K562 (cell line): ENCODE results near the gene STX11. TPM values are rescaled to one million over a fixed set of nuclear protein-coding genes. Genes with fewer than 3 reads are reported as not detected.

Source experiments
- ARID2 ChIP-seq: fragments of 450-650 bp; IDR thresholded peaks from 2 replicates; pipeline ENCODE4 v1.6.1; 2017; ENCODE audit warnings: antibody characterized with exemption, mild to moderate bottlenecking
- NFATC3 ChIP-seq: fragments of 450-650 bp; IDR thresholded peaks from 2 replicates; pipeline ENCODE4 v1.6.1; 2017; ENCODE audit warnings: mild to moderate bottlenecking
- NR2C2 ChIP-seq, 2 experiments: fragments of 200-800 bp in 1 of 2; sonication (Bioruptor generic) in 1 of 2; sonication (generic) in 1 of 2; formaldehyde crosslinking in 1 of 2; IDR thresholded peaks; 2 replicates each; pipeline versions ENCODE4 v1.6.1 to v1.8.0; 2016 to 2022; ENCODE audit warnings: mild to moderate bottlenecking in 1 of 2, missing compliant biosample characterization in 1 of 2, missing genetic modification characterization in 1 of 2, missing genetic modification reagents in 1 of 2
- SP1 ChIP-seq: sonication (generic); formaldehyde crosslinking; IDR thresholded peaks from 2 replicates; pipeline ENCODE4 v1.8.1; 2022; ENCODE audit warnings: mild to moderate bottlenecking, missing genetic modification reagents
- TAF1 ChIP-seq: IDR thresholded peaks from 2 replicates; pipeline ENCODE4 v1.6.1; 2011; ENCODE audit warnings: mild to moderate bottlenecking, low read length, moderate library complexity; ENCODE audit not compliant: insufficient read depth, control insufficient read depth, severe bottlenecking; ENCODE audit errors: extremely low read depth
- U2AF2 ChIP-seq: fragments of 200-400 bp; formaldehyde crosslinking; optimal IDR thresholded peaks from 2 replicates; pipeline ENCODE3; 2017; ENCODE audit warnings: low read depth, mild to moderate bottlenecking, low read length
- ZBTB8A ChIP-seq: fragments of 450-650 bp; IDR thresholded peaks from 2 replicates; pipeline ENCODE4 v1.6.1; 2018; ENCODE audit warnings: mild to moderate bottlenecking, moderate library complexity; ENCODE audit not compliant: partially characterized antibody
- ZNF140 ChIP-seq: fragments of 250-450 bp; sonication (Bioruptor Pico); IDR thresholded peaks from 2 replicates; pipeline ENCODE4 v1.8.0; 2021; ENCODE audit warnings: moderate library complexity, mild to moderate bottlenecking, inconsistent platforms
- ZNF23 ChIP-seq: fragments of 250-450 bp; sonication (Bioruptor Pico); IDR thresholded peaks from 2 replicates; pipeline ENCODE4 v1.4.0; 2020; ENCODE audit warnings: mild to moderate bottlenecking
- polyA plus RNA-seq, 8 experiments: library from polyadenylated mRNA; depleted of rRNA in 4 of 8; stranded (reverse) in 5 of 8; unstranded in 3 of 8; fragments of >200 nt; fragmentation: Nextera tagmentation in 2 of 8; fragmentation: Illumina TruSeq in 1 of 8; extraction: Ambion mirVana in 2 of 8; extraction: Trizol in 1 of 8; gene quantifications; 2 replicates each; pipeline versions ENCODE4 v1.2.1 to v1.2.3, GENCODE V29; 2011 to 2014; ENCODE audit warnings: inconsistent platforms in 1 of 8, missing spikeins in 1 of 8
- total RNA-seq, 7 experiments: library from RNA; depleted of rRNA in 6 of 7; stranded (reverse); fragments of >200 nt in 6 of 7; fragmentation: Illumina TruSeq in 2 of 7; extraction: Trizol in 2 of 7; gene quantifications; 2 replicates each; pipeline versions ENCODE4 v1.2.1 to v1.2.3, GENCODE V29; 2011 to 2021; ENCODE audit warnings: low replicate concordance in 1 of 7
- TF ChIP-seq, protein P1 (sequence below), 2 experiments: fragments of 450-650 bp in 1 of 2; sonication (generic) in 1 of 2; formaldehyde crosslinking; conservative IDR thresholded peaks; 2 replicates each; pipeline versions ENCODE4 v1.4.0 to v1.8.1; 2020 to 2022; ENCODE audit warnings: mild to moderate bottlenecking in 1 of 2, missing genetic modification reagents in 1 of 2
- TF ChIP-seq, protein P2 (sequence below): conservative IDR thresholded peaks from 2 replicates; pipeline ENCODE4 v1.6.1; 2011; ENCODE audit warnings: low read depth, mild to moderate bottlenecking, low read length; ENCODE audit not compliant: control insufficient read depth
- TF ChIP-seq, protein P3 (sequence below): sonication (generic); formaldehyde crosslinking; IDR thresholded peaks from 2 replicates; pipeline ENCODE4 v1.8.0; 2022; ENCODE audit warnings: mild to moderate bottlenecking, low read depth, missing genetic modification reagents
- TF ChIP-seq, protein P4 (sequence below), 3 experiments: IDR thresholded peaks in 2 of 3; conservative IDR thresholded peaks in 1 of 3; 2 replicates each; pipeline ENCODE4 v1.5.1; 2011 to 2012; ENCODE audit warnings: low read length in 3 of 3, mild to moderate bottlenecking in 3 of 3, control low read depth in 2 of 3, improper control_type of control experiment in 1 of 3, inconsistent platforms in 1 of 3, low read depth in 1 of 3, mixed read lengths in 1 of 3, moderate library complexity in 1 of 3; ENCODE audit not compliant: insufficient read depth in 2 of 3
- TF ChIP-seq, protein P5 (sequence below): fragments of 450-650 bp; IDR thresholded peaks from 2 replicates; pipeline ENCODE4 v1.6.1; 2018; ENCODE audit not compliant: partially characterized antibody
- TF ChIP-seq, protein P6 (sequence below): fragments of 200-800 bp; sonication (Bioruptor generic); IDR thresholded peaks from 2 replicates; pipeline ENCODE4 v1.6.1; 2017; ENCODE audit warnings: missing genetic modification characterization, missing compliant biosample characterization

STX11 gene
- total and polyA plus RNA-seq, 9 of the 15 experiments (the other 6 are each of a cell fraction or from before 2014, with no cell fraction given): 0.06 to 0.73 (median 0.40) TPM

DNA sequence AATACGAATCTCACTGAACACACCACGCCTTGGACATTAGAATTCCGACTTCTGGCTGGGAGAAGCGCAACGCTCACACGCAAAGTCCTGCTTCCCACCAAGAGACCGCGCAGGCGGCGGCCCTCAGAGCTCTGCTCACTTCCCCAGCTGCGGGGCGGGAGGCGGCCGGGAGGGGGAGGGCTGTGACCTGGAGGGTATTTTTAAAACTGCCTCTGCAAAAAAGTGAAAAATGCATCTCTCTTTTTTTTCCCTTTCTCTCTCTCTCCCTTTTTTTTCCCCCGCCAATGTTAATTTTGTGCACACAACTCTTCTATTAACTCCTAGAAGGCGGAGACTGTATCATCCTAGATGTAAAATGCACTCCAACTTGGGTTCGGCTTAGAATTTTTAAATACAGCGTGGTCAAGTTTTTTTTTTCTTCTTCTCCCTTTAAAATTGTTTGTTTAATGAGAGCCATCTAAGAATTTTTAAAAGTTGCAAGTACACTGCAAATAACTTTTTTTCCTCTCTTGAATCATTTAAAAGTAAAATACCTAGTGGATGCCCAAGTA is 66.4 kb downstream of the STX11 start (continued):
- TF ChIP-seq, protein P1, sequence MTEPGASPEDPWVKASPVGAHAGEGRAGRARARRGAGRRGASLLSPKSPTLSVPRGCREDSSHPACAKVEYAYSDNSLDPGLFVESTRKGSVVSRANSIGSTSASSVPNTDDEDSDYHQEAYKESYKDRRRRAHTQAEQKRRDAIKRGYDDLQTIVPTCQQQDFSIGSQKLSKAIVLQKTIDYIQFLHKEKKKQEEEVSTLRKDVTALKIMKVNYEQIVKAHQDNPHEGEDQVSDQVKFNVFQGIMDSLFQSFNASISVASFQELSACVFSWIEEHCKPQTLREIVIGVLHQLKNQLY (CRISPR knock-in tag; conservative IDR thresholded peaks at IDR 0.05): no peak
- TF ChIP-seq ZBTB8A (no peak), ZNF140 (CRISPR knock-in tag) (no peak), NFATC3 (0 out of 2 replicates have a peak, but pooled peaks have one; percentile 26), TAF1 (no peak), U2AF2 (no peak), ZNF23 (CRISPR knock-in tag) (no peak), ARID2 (no peak), SP1 (0 out of 2 replicates have a peak, but pooled peaks have one; percentile 11), NR2C2 (CRISPR knock-in tag; IDR thresholded peaks at IDR 0.05) (no peak), NR2C2 (tag; IDR thresholded peaks at IDR 0.05) (0 out of 2 replicates have a peak, but pooled peaks have one; percentile 27)
- TF ChIP-seq, protein P2, sequence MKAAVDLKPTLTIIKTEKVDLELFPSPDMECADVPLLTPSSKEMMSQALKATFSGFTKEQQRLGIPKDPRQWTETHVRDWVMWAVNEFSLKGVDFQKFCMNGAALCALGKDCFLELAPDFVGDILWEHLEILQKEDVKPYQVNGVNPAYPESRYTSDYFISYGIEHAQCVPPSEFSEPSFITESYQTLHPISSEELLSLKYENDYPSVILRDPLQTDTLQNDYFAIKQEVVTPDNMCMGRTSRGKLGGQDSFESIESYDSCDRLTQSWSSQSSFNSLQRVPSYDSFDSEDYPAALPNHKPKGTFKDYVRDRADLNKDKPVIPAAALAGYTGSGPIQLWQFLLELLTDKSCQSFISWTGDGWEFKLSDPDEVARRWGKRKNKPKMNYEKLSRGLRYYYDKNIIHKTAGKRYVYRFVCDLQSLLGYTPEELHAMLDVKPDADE: no peak
- TF ChIP-seq, protein P3, sequence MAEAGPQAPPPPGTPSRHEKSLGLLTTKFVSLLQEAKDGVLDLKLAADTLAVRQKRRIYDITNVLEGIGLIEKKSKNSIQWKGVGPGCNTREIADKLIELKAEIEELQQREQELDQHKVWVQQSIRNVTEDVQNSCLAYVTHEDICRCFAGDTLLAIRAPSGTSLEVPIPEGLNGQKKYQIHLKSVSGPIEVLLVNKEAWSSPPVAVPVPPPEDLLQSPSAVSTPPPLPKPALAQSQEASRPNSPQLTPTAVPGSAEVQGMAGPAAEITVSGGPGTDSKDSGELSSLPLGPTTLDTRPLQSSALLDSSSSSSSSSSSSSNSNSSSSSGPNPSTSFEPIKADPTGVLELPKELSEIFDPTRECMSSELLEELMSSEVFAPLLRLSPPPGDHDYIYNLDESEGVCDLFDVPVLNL: no peak
- TF ChIP-seq, protein P4, sequence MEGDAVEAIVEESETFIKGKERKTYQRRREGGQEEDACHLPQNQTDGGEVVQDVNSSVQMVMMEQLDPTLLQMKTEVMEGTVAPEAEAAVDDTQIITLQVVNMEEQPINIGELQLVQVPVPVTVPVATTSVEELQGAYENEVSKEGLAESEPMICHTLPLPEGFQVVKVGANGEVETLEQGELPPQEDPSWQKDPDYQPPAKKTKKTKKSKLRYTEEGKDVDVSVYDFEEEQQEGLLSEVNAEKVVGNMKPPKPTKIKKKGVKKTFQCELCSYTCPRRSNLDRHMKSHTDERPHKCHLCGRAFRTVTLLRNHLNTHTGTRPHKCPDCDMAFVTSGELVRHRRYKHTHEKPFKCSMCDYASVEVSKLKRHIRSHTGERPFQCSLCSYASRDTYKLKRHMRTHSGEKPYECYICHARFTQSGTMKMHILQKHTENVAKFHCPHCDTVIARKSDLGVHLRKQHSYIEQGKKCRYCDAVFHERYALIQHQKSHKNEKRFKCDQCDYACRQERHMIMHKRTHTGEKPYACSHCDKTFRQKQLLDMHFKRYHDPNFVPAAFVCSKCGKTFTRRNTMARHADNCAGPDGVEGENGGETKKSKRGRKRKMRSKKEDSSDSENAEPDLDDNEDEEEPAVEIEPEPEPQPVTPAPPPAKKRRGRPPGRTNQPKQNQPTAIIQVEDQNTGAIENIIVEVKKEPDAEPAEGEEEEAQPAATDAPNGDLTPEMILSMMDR (IDR thresholded peaks at IDR 0.05 in 2 of 3, conservative IDR thresholded peaks at IDR 0.05 in 1 of 3; ENCODE audit: insufficient read depth in 2 of 3, low read depth in 1 of 3, low read length in 3 of 3): peak in 2 of 3 experiments; percentile 17 to 44; a peak in 3 of 6 replicates
- TF ChIP-seq, protein P5, sequence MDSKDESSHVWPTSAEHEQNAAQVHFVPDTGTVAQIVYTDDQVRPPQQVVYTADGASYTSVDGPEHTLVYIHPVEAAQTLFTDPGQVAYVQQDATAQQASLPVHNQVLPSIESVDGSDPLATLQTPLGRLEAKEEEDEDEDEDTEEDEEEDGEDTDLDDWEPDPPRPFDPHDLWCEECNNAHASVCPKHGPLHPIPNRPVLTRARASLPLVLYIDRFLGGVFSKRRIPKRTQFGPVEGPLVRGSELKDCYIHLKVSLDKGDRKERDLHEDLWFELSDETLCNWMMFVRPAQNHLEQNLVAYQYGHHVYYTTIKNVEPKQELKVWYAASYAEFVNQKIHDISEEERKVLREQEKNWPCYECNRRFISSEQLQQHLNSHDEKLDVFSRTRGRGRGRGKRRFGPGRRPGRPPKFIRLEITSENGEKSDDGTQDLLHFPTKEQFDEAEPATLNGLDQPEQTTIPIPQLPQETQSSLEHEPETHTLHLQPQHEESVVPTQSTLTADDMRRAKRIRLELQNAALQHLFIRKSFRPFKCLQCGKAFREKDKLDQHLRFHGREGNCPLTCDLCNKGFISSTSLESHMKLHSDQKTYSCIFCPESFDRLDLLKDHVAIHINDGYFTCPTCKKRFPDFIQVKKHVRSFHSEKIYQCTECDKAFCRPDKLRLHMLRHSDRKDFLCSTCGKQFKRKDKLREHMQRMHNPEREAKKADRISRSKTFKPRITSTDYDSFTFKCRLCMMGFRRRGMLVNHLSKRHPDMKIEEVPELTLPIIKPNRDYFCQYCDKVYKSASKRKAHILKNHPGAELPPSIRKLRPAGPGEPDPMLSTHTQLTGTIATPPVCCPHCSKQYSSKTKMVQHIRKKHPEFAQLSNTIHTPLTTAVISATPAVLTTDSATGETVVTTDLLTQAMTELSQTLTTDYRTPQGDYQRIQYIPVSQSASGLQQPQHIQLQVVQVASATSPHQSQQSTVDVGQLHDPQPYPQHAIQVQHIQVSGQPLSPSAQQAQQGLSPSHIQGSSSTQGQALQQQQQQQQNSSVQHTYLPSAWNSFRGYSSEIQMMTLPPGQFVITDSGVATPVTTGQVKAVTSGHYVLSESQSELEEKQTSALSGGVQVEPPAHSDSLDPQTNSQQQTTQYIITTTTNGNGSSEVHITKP: no peak
- TF ChIP-seq, protein P6, sequence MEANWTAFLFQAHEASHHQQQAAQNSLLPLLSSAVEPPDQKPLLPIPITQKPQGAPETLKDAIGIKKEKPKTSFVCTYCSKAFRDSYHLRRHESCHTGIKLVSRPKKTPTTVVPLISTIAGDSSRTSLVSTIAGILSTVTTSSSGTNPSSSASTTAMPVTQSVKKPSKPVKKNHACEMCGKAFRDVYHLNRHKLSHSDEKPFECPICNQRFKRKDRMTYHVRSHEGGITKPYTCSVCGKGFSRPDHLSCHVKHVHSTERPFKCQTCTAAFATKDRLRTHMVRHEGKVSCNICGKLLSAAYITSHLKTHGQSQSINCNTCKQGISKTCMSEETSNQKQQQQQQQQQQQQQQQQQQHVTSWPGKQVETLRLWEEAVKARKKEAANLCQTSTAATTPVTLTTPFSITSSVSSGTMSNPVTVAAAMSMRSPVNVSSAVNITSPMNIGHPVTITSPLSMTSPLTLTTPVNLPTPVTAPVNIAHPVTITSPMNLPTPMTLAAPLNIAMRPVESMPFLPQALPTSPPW: peak; percentile 80
